Body of pancreas (tissue), 4 donors: Measurements from ENCODE around the gene SH3GL1. TPM values are rescaled to one million over a fixed set of nuclear protein-coding genes. Genes with fewer than 3 reads are reported as not detected.

ENCODE experiments used
- ATAC-seq: fragments of 150-250 bp; one replicate; pipeline ENCODE4 v1.9.1; 2016
- DNase-seq, 4 donors: peaks; one replicate each; pipeline ENCODE4 v3.0.0-alpha.2; 2019
- H3K27ac ChIP-seq, 4 donors: fragments of 200-600 bp; sonication (generic); 1 replicate in 3 of 4; 2 replicates in 1 of 4; pipeline versions ENCODE4 v1.5.1 to v1.6.1; 2016 to 2019; ENCODE audit warnings: mild to moderate bottlenecking in 1 of 4, mixed read lengths in 1 of 4, moderate library complexity in 1 of 4
- H3K27me3 ChIP-seq, 2 donors: fragments of 200-600 bp; sonication (generic); one replicate each; pipeline ENCODE4 v1.6.0; 2016; ENCODE audit warnings: mild to moderate bottlenecking in 1 of 2
- H3K36me3 ChIP-seq, 2 donors: fragments of 200-600 bp; sonication (generic); replicated peaks in 1 of 2; 2 replicates each; pipeline ENCODE4 v1.5.1; 2016; ENCODE audit warnings: low read depth in 2 of 2; ENCODE audit not compliant: insufficient read depth in 1 of 2
- H3K4me1 ChIP-seq: fragments of 200-600 bp; sonication (generic); one replicate; pipeline ENCODE4 v1.6.0; 2016
- H3K4me3 ChIP-seq, 2 donors: fragments of 200-600 bp; sonication (generic); 1 replicate in 1 of 2; 2 replicates in 1 of 2; pipeline ENCODE4 v1.5.1; 2016 to 2019
- H3K9me3 ChIP-seq, 3 donors: fragments of 200-600 bp; sonication (generic); 1 replicate in 2 of 3; 2 replicates in 1 of 3; pipeline ENCODE4 v1.5.1; 2016
- CTCF ChIP-seq, 7 experiments: fragments of 450-650 bp in 4 of 7; fragments of 200-600 bp in 3 of 7; sonication (generic) in 3 of 7; IDR thresholded peaks; one replicate each; pipeline ENCODE4 v1.5.1; 2016 to 2019; ENCODE audit warnings: antibody characterized with exemption in 7 of 7
- POLR2A ChIP-seq, 3 donors: fragments of 450-650 bp; IDR thresholded peaks; one replicate each; pipeline ENCODE4 v1.6.1; 2016; ENCODE audit warnings: antibody characterized with exemption in 3 of 3, mild to moderate bottlenecking in 2 of 3
- WGBS, 2 donors: methylation state at CpG; one replicate each; pipeline ENCODE4 v1.1.5; 2017; 5-methylcytosine and 5-hydroxymethylcytosine counted together
- intact Hi-C: fragments of 100-400 bp; cut with DNase I; formaldehyde crosslinking; loops from one replicate; pipeline ENCODE4 v1.15.1; 2023
- total RNA-seq, 2 donors: library from RNA; depleted of rRNA; stranded (reverse); fragments of >200 nt; gene quantifications; one replicate each; pipeline ENCODE4 v1.1.0, GENCODE V29; 2016

SH3GL1 gene, protein sequence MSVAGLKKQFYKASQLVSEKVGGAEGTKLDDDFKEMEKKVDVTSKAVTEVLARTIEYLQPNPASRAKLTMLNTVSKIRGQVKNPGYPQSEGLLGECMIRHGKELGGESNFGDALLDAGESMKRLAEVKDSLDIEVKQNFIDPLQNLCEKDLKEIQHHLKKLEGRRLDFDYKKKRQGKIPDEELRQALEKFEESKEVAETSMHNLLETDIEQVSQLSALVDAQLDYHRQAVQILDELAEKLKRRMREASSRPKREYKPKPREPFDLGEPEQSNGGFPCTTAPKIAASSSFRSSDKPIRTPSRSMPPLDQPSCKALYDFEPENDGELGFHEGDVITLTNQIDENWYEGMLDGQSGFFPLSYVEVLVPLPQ
- total RNA-seq, result 10 to 100 TPM; 20.4 to 22.6 TPM

DNA sequence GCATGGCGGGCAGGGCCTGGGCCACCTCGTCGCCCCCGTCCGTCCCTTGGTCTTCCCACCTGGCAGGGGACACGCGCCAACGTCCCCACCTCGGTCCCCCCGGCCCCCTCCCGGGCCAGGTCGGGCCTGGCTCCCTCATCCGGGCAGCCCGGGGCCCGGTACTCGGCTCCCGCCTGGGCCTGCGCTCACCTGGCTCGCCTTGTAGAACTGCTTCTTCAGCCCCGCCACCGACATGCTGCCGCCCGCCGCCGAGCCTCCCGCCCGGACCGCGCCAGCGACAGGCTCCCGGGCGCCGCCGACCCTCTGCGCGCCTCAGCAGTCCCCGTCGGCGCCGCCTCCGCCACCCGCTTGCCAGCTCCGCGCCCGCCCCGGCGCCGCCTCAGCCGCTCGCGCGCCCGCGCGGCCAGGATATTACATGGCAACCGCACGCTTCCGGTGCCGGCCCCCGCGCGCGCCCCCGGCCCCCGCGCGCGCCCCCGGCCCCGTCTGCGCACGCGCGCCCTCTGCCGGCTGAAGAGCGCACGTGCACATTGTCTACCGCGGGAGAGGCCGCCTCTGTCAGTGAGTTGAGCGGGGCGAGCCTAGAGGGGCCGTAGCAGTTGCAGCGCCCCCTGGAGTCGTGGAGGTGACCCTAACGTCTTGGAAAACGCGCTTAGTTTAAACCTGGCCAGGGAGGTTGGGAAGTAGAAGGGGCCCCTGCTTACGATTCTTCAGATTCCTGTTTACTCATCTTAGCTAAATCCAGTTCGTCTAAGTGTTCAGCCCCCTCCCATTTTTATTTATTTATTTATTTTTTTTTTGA lies at the start of gene SH3GL1:
Gene SH3GL1 (minus strand): TSS at position 413 of the 802 bp plus-strand sequence. CDS start 179 bp downstream, at position 234.
- DNase-seq (peak; percentile 95 to 97 (median 96)), ATAC-seq (peak; percentile 83)
- Histone ChIP-seq H3K27ac (peak within 1 kb of the TSS; percentile 88 to 94 (median 92)), H3K9me3 (no peaks in the 10 kb centered on the region), H3K27me3 (no peaks in the 10 kb centered on the region), H3K4me3 (peak within 1 kb of the TSS; percentile 89 to 99), H3K4me1 (peaks cover 52% of the 10 kb centered on the region), H3K36me3 (peaks cover 0 to 2% of the 10 kb centered on the region in 2 donors)
- intact Hi-C loops, result no loop called here
- 0% methylated on average over 14 to 84 of the region's 90 CpGs for WGBS, 2 donors
- TF ChIP-seq CTCF (IDR thresholded peaks at IDR 0.05) (peak; percentile 78 to 100 (median 99)), POLR2A (IDR thresholded peaks at IDR 0.05) (peak; percentile 27 to 35 (median 29))

DNA sequence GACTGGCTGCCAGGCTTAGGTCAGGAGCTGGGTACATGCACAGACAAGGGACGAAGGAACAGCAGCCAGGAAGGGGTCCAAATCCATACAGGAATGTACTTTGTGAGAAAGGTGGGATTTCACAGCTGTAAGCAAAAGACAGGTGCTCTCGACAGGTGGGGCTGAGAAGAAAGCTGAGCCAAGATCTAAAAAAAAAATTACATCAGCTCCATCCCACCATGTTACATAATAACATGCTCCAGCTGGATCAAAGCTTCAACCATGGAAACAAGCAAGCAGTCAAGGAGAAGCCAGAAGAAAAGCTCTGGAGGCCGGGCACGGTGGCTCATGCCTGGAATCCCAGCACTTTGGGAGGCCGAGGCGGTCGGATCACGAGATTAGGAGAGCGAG lies 49.3 kb upstream of the SH3GL1 start:
- intact Hi-C loops, result no loop called here
- no peaks in the 10 kb centered on the region for H3K27me3 ChIP-seq
- 72 to 73% methylated on average over 9 of the region's 9 CpGs for WGBS, 2 donors
- H3K27ac ChIP-seq, result peak overlapping the region; percentile 61 to 83 (median 77)
- TF ChIP-seq CTCF (IDR thresholded peaks at IDR 0.05), result no peak
- TF ChIP-seq POLR2A (IDR thresholded peaks at IDR 0.05), result no peak
- no peaks in the 10 kb centered on the region for H3K9me3 ChIP-seq
- no peak overlapping the region for H3K4me3 ChIP-seq
- peaks cover 27% of the 10 kb centered on the region for H3K4me1 ChIP-seq
- DNase-seq, result no peak
- peaks cover 12 to 59% of the 10 kb centered on the region in 2 donors for H3K36me3 ChIP-seq
- peak; percentile 9 for ATAC-seq

- intact Hi-C loops, result no loop called here
- peak in 4 of 7 experiments; percentile 27 to 40 (median 32) for TF ChIP-seq CTCF (IDR thresholded peaks at IDR 0.05)
- TF ChIP-seq POLR2A (IDR thresholded peaks at IDR 0.05), result peak in 2 of 3 donors; percentile 6 to 13
- peaks cover 12 to 58% of the 10 kb centered on the region in 2 donors for H3K36me3 ChIP-seq
- 36 to 48% methylated on average over 16 to 24 of the region's 24 CpGs for WGBS, 2 donors
- no peaks in the 10 kb centered on the region for H3K9me3 ChIP-seq
- H3K27me3 ChIP-seq, result no peaks in the 10 kb centered on the region
- peak overlapping the region; percentile 61 to 83 (median 77) for H3K27ac ChIP-seq
- DNase-seq, result peak; percentile 76 to 86 (median 84)
- peak; percentile 74 for ATAC-seq
- peaks cover 27% of the 10 kb centered on the region for H3K4me1 ChIP-seq
- no peak overlapping the region for H3K4me3 ChIP-seq
These were observed 48.8 kb upstream of the SH3GL1 start for GRCh38 chr19:4449022-4449638.

- ATAC-seq (peak; percentile 74), DNase-seq (peak; percentile 80 to 89 (median 86))
- Histone ChIP-seq H3K9me3 (no peaks in the 10 kb centered on the region), H3K36me3 (peaks cover 12 to 52% of the 10 kb centered on the region in 2 donors), H3K4me1 (peaks cover 27% of the 10 kb centered on the region), H3K4me3 (no peak overlapping the region), H3K27me3 (no peaks in the 10 kb centered on the region), H3K27ac (peak overlapping the region; percentile 61 to 83 (median 77))
- 58 to 61% methylated on average over 28 to 30 of the region's 30 CpGs for WGBS, 2 donors
- TF ChIP-seq CTCF (IDR thresholded peaks at IDR 0.05), result no peak
- TF ChIP-seq POLR2A (IDR thresholded peaks at IDR 0.05), result no peak
- intact Hi-C loops, result no loop called here
These were observed 48.0 kb upstream of the SH3GL1 start for GRCh38 chr19:4448147-4448985.
